Lung (tissue), 12 donors: ENCODE results near the gene TBC1D5. TPM values are rescaled to one million over a fixed set of nuclear protein-coding genes. Genes with fewer than 3 reads are reported as not detected.

Experiments
- ATAC-seq: fragments of 200-7000 bp; cut with Tn5 transposase; one replicate; pipeline ENCODE4 v1.9.1; 2020; ENCODE audit warnings: moderate number of reproducible peaks; ENCODE audit not compliant: insufficient read depth, low FRiP score
- DNase-seq, 3 donors: peaks; one replicate each; pipeline ENCODE4 v3.0.0-alpha.2; 2013 to 2017
- H3K27ac ChIP-seq, 2 donors: one replicate each; pipeline ENCODE4 v1.5.1; 2013; ENCODE audit warnings: mild to moderate bottlenecking in 2 of 2, moderate library complexity in 2 of 2, control low read depth in 1 of 2, inconsistent platforms in 1 of 2, low read depth in 1 of 2, low read length in 1 of 2
- H3K27me3 ChIP-seq, 3 donors: one replicate each; pipeline ENCODE4 v1.5.1; 2013; ENCODE audit warnings: low read length in 2 of 3; ENCODE audit not compliant: control insufficient read depth in 3 of 3, insufficient read depth in 3 of 3
- H3K36me3 ChIP-seq, 4 donors: one replicate each; pipeline ENCODE4 v1.5.1; 2013; ENCODE audit warnings: low read length in 4 of 4, mild to moderate bottlenecking in 1 of 4, moderate library complexity in 1 of 4; ENCODE audit not compliant: control insufficient read depth in 4 of 4, insufficient read depth in 4 of 4
- H3K4me1 ChIP-seq, 5 donors: one replicate each; pipeline ENCODE4 v1.5.1; 2013; ENCODE audit warnings: low read length in 5 of 5, mild to moderate bottlenecking in 2 of 5, moderate library complexity in 1 of 5; ENCODE audit not compliant: control insufficient read depth in 5 of 5, insufficient read depth in 5 of 5
- H3K4me3 ChIP-seq: one replicate; pipeline ENCODE4 v1.5.1; 2013; ENCODE audit warnings: mild to moderate bottlenecking, control low read depth, moderate library complexity
- H3K9ac ChIP-seq, 2 donors: one replicate each; pipeline ENCODE4 v1.5.1; 2013; ENCODE audit warnings: low read length in 2 of 2, control low read depth in 1 of 2; ENCODE audit not compliant: insufficient read depth in 1 of 2
- H3K9me3 ChIP-seq, 4 donors: one replicate each; pipeline ENCODE4 v1.5.1; 2013; ENCODE audit warnings: low read length in 3 of 4, mild to moderate bottlenecking in 1 of 4, moderate library complexity in 1 of 4; ENCODE audit not compliant: control insufficient read depth in 4 of 4, insufficient read depth in 3 of 4
- CTCF ChIP-seq: IDR thresholded peaks from 2 replicates; pipeline ENCODE4 v1.5.1; 2012; ENCODE audit warnings: mild to moderate bottlenecking; ENCODE audit errors: control extremely low read depth, extremely low read depth
- WGBS, 2 donors: extraction: QIAGEN DNeasy Blood & Tissue Kit; methylation state at CpG; one replicate each; pipeline ENCODE4 v1.1.7; 2013; 5-methylcytosine and 5-hydroxymethylcytosine counted together
- polyA plus RNA-seq, 2 donors: library from polyadenylated mRNA; stranded (reverse); fragments of 200-250 nt; gene quantifications; one replicate each; pipeline ENCODE4 v1.2.1, GENCODE V29; 2013
- total RNA-seq, 2 donors: library from RNA; depleted of rRNA in 1 of 2; stranded (reverse); fragments of >200 nt in 1 of 2; gene quantifications; one replicate each; pipeline ENCODE4 v1.2.1, GENCODE V29; 2014 to 2021
- donor health status: control.
- donor health status: control.
- donor health status: Bipolar disorder and iron deficiency.
- donor health status: healthy.
- donor health status: DM: yes; HTN: yes; CAD: no.

Gene TBC1D5
- total and polyA plus RNA-seq, 4 donors: 8.7 to 111 (median 39.6) TPM

- peaks cover 0 to 3% (median 0%) of the 10 kb centered on the region in 5 donors for H3K4me1 ChIP-seq
- no peak for TF ChIP-seq CTCF
- DNase-seq (no peak), ATAC-seq (no peak)
- no peak overlapping the region for H3K27ac ChIP-seq
- 89 to 94% methylated on average over 5 of the region's 5 CpGs for WGBS, 2 donors
- no peaks in the 10 kb centered on the region for H3K27me3 ChIP-seq
- peaks cover 0 to 10% (median 0%) of the 10 kb centered on the region in 4 donors for H3K9me3 ChIP-seq
- H3K36me3 ChIP-seq: no peaks in the 10 kb centered on the region
- no peak overlapping the region for H3K4me3 ChIP-seq
- no peak overlapping the region for H3K9ac ChIP-seq
Measured at GRCh38 chr3:17119201-17120072, 623.0 kb downstream of the TBC1D5 start.

- H3K27ac ChIP-seq: no peak overlapping the region
- H3K9ac ChIP-seq: no peak overlapping the region
- peaks cover 0 to 10% (median 0%) of the 10 kb centered on the region in 4 donors for H3K9me3 ChIP-seq
- peaks cover 0 to 3% (median 0%) of the 10 kb centered on the region in 5 donors for H3K4me1 ChIP-seq
- H3K27me3 ChIP-seq: no peaks in the 10 kb centered on the region
- 92 to 94% methylated on average over 6 of the region's 6 CpGs for WGBS, 2 donors
- no peak for TF ChIP-seq CTCF
- DNase-seq (no peak), ATAC-seq (no peak)
- no peak overlapping the region for H3K4me3 ChIP-seq
- H3K36me3 ChIP-seq: no peaks in the 10 kb centered on the region
Measured at GRCh38 chr3:17118771-17119170, 623.7 kb downstream of the TBC1D5 start.

- no peak overlapping the region for H3K27ac ChIP-seq
Measured at GRCh38 chr3:17116007-17116600, 626.3 kb downstream of the TBC1D5 start.

More at GRCh38 chr3:17116007-17116600, 626.3 kb downstream of the TBC1D5 start:
- Histone ChIP-seq H3K36me3 (no peaks in the 10 kb centered on the region), H3K9ac (no peak overlapping the region), H3K4me1 (peaks cover 0 to 3% (median 0%) of the 10 kb centered on the region in 5 donors), H3K27me3 (no peaks in the 10 kb centered on the region), H3K9me3 (peaks cover 0 to 8% (median 0%) of the 10 kb centered on the region in 4 donors), H3K4me3 (no peak overlapping the region)
- TF ChIP-seq CTCF: no peak
- 76 to 83% methylated on average over 8 of the region's 8 CpGs for WGBS, 2 donors
- DNase-seq (peak in 1 of 3 donors; percentile 15), ATAC-seq (no peak)
